ENCODE measurements around the gene TNS3. TPM values are rescaled to one million over a fixed set of nuclear protein-coding genes. Genes with fewer than 3 reads are reported as not detected.

Gene TNS3
- total and polyA plus RNA-seq, 7 donors: 17.4 to 43.8 (median 28.8) TPM

DNA sequence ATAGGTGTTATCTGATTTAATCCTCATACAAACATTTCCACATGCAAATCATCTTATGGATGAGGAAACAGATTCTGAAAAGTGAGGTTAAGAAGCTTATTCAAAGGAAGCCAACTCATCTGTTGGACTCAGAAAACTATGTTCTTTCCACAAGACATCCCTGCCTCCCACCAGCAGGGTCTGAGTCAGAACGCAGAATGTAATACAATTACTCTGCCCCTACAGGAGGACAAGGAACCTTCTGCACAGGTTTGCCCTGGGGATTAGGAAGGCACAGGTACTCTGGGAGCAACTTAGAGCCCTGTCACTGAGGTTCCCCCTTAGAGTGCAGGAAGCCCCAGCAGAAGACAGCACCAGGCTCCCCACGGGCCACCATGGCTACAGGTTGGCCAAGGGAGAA, 255.7 kb downstream of the TNS3 start:
- H3K9me3 ChIP-seq: no peaks in the 10 kb centered on the region
- 70 to 79% methylated on average over 2 of the region's 2 CpGs for WGBS, 2 donors
- TF ChIP-seq, protein P1, sequence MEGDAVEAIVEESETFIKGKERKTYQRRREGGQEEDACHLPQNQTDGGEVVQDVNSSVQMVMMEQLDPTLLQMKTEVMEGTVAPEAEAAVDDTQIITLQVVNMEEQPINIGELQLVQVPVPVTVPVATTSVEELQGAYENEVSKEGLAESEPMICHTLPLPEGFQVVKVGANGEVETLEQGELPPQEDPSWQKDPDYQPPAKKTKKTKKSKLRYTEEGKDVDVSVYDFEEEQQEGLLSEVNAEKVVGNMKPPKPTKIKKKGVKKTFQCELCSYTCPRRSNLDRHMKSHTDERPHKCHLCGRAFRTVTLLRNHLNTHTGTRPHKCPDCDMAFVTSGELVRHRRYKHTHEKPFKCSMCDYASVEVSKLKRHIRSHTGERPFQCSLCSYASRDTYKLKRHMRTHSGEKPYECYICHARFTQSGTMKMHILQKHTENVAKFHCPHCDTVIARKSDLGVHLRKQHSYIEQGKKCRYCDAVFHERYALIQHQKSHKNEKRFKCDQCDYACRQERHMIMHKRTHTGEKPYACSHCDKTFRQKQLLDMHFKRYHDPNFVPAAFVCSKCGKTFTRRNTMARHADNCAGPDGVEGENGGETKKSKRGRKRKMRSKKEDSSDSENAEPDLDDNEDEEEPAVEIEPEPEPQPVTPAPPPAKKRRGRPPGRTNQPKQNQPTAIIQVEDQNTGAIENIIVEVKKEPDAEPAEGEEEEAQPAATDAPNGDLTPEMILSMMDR (IDR thresholded peaks at IDR 0.05): no peak
- no peak for TF ChIP-seq POLR2AphosphoS5 (IDR thresholded peaks at IDR 0.05)
- TF ChIP-seq EP300 (IDR thresholded peaks at IDR 0.05): no peak
- no peak for TF ChIP-seq POLR2A (IDR thresholded peaks at IDR 0.05)
- H3K4me3 ChIP-seq: peak overlapping the region in 2 of 4 donors; percentile 38 to 45
- H3K4me1 ChIP-seq: peaks cover 0 to 58% (median 51%) of the 10 kb centered on the region in 4 donors
- H3K27ac ChIP-seq: peak overlapping the region in 3 of 4 donors; percentile 77 to 86 (median 79)
- DNase-seq: no peak
- intact Hi-C loops (cut with DNase I): loop anchor here (5.0 kb wide), 1 partner anchor 81 kb away; no protein-coding TSS in a partner anchor
- H3K27me3 ChIP-seq: no peaks in the 10 kb centered on the region
- H3K36me3 ChIP-seq: peaks cover 0 to under 1% (median 0%) of the 10 kb centered on the region in 4 donors

DNA sequence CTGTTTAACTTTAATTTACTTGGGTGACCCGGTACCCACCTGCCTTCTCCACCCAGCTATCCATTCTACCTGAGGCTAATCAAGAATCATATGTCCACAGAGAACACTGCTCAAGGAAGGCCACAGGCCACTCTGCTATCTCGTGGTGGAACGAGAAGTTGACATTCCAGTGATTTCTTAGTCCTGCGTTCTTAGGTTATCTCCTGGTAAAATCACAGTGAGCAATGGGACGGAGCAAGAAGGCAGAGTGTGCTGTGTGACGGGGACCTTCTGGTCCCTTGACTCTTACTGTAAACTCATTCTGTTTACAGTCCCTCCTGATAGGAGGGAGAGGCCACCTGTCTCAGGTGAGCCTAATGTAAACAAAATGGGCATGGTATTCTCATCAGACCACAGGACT, 256.6 kb downstream of the TNS3 start:
- TF ChIP-seq EP300 (IDR thresholded peaks at IDR 0.05) (no peak), POLR2AphosphoS5 (IDR thresholded peaks at IDR 0.05) (no peak), POLR2A (IDR thresholded peaks at IDR 0.05) (no peak)
- TF ChIP-seq, protein P1 (IDR thresholded peaks at IDR 0.05): no peak
- peaks cover 0 to 49% (median 42%) of the 10 kb centered on the region in 4 donors for H3K4me1 ChIP-seq
- no peak for DNase-seq
- H3K27me3 ChIP-seq: no peaks in the 10 kb centered on the region
- H3K36me3 ChIP-seq: peaks cover 0 to 9% (median 0%) of the 10 kb centered on the region in 4 donors
- no peak overlapping the region for H3K4me3 ChIP-seq
- intact Hi-C loops (cut with DNase I): loop anchor here (5.0 kb wide), 1 partner anchor 82 kb away; no protein-coding TSS in a partner anchor
- peak overlapping the region in 2 of 4 donors; percentile 77 to 86 for H3K27ac ChIP-seq
- H3K9me3 ChIP-seq: no peaks in the 10 kb centered on the region
- WGBS, 2 donors: 49 to 85% methylated on average over 6 of the region's 6 CpGs

DNA sequence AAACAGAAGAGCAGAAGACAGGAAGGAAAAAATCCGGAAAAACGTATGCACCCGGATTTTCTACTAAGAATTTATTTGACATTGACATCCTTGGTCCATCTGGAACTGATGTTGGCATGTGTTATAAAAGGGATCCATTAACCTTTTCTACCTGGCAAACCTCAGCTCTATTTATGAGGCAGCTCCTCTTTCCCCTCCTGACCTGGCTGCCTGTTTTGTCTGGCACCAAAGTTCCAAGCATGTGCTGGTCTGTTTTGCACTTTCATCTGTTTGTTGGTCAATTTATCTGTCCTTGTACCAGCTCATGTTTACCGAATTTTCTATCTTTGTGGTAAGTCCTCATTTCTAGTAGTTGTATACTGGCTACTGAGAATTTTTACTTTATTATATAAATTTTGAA, 258.0 kb downstream of the TNS3 start:
- H3K4me1 ChIP-seq: peaks cover 0 to 36% (median 28%) of the 10 kb centered on the region in 4 donors
- no peak overlapping the region for H3K27ac ChIP-seq

DNA sequence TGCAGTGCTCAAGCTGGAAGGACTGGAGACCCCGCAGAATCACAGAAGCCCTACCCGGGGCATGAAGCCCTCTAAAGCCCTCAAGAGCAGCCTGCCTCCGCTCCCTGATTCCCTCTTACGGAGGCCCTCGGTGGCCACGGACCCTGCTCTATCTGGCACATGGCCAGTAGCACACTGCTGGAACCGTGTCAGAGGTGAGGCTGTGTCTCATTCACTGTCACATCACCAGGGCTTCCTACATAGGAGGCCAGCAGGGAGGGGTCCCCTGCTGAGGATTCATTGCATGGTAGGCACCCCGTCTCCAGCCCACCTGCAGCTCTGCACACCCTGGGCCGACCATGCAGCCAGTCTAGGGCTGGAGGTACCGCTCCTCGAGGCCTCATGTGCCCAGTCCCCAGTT, 259.2 kb downstream of the TNS3 start:
- Histone ChIP-seq H3K27me3 (no peaks in the 10 kb centered on the region), H3K27ac (no peak overlapping the region), H3K36me3 (peaks cover 0 to 16% (median 0%) of the 10 kb centered on the region in 4 donors), H3K4me1 (peaks cover 0 to 25% (median 18%) of the 10 kb centered on the region in 4 donors), H3K9me3 (no peaks in the 10 kb centered on the region), H3K4me3 (no peak overlapping the region)
- WGBS, 2 donors: 91 to 93% methylated on average over 11 of the region's 11 CpGs
- no peak for TF ChIP-seq POLR2A (IDR thresholded peaks at IDR 0.05)
- TF ChIP-seq, protein P1 (IDR thresholded peaks at IDR 0.05): no peak
- no peak for TF ChIP-seq POLR2AphosphoS5 (IDR thresholded peaks at IDR 0.05)
- TF ChIP-seq EP300 (IDR thresholded peaks at IDR 0.05): no peak
- intact Hi-C loops (cut with DNase I): no loop called here
- no peak for DNase-seq

More for the DNA sequence above, 258.0 kb downstream of the TNS3 start:
- Histone ChIP-seq H3K9me3 (no peaks in the 10 kb centered on the region), H3K36me3 (peaks cover 0 to 16% (median 0%) of the 10 kb centered on the region in 4 donors), H3K27me3 (no peaks in the 10 kb centered on the region), H3K4me3 (no peak overlapping the region)
- no peak for TF ChIP-seq EP300 (IDR thresholded peaks at IDR 0.05)
- TF ChIP-seq, protein P1 (IDR thresholded peaks at IDR 0.05): no peak
- TF ChIP-seq POLR2A (IDR thresholded peaks at IDR 0.05): no peak
- TF ChIP-seq POLR2AphosphoS5 (IDR thresholded peaks at IDR 0.05): no peak
- no peak for DNase-seq
- intact Hi-C loops (cut with DNase I): no loop called here
- WGBS, 2 donors: 89 to 90% methylated on average over 4 of the region's 4 CpGs

DNA sequence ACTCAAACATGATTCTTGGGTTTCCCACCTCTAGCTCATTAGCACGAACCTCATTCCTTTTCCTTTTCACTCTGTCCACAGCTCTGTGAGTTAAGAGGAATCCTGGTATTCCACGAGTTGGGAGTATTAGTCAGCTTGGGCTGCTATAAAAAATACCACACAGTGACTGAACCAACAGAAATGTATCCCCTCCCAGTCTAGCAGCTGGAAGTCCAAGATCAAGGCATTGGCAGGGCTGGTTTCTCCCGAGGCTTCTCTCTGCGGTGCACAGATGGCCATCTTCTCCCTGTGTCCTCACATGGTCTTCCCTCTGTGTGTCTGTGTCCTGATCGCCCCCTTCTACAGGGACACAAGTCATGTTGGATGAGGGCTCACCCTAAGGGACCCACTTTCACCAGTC, 261.6 kb downstream of the TNS3 start:
- peaks cover 0 to 16% (median 0%) of the 10 kb centered on the region in 4 donors for H3K36me3 ChIP-seq
- WGBS, 2 donors: 86 to 90% methylated on average over 5 of the region's 5 CpGs
- TF ChIP-seq POLR2AphosphoS5 (IDR thresholded peaks at IDR 0.05): no peak
- TF ChIP-seq POLR2A (IDR thresholded peaks at IDR 0.05): no peak
- TF ChIP-seq, protein P1 (IDR thresholded peaks at IDR 0.05): no peak
- TF ChIP-seq EP300 (IDR thresholded peaks at IDR 0.05): no peak
- H3K27me3 ChIP-seq: no peaks in the 10 kb centered on the region
- H3K4me1 ChIP-seq: peaks cover 0 to 14% (median 11%) of the 10 kb centered on the region in 4 donors
- DNase-seq: no peak
- intact Hi-C loops (cut with DNase I): no loop called here
- H3K27ac ChIP-seq: no peak overlapping the region
- no peaks in the 10 kb centered on the region for H3K9me3 ChIP-seq
- no peak overlapping the region for H3K4me3 ChIP-seq
